ENCODE measurements around the gene CLEC18B.
A peak's percentile ranks its signal among the peaks of the same experiment; 100 is the strongest.
"Not testable (repeated sequence)": the region's sequence is repeated elsewhere in the genome, so short reads cannot be mapped to it uniquely, and the experiment has no call there.

Gene CLEC18B

DNA sequence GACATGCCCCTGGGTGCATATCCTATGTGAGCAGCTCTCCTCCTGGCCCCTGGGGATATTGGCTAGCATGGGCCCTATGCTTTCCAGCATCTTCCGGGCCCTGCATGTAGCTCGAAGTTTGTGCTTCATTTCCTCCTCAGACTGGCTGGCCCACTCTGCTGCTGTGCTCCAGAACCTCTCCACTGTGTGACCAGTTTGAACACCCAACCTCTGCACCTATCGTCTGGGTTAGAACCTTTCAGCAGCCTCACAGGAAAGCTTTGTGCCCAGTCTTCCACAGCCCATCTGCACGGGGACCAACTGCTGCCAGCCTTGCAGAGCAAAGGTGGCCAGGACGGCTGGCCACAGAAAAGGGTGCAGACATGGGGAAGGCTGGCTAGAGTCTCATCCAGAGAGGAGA is 10.2 kb upstream of the CLEC18B start:
- TF ChIP-seq, protein P1, sequence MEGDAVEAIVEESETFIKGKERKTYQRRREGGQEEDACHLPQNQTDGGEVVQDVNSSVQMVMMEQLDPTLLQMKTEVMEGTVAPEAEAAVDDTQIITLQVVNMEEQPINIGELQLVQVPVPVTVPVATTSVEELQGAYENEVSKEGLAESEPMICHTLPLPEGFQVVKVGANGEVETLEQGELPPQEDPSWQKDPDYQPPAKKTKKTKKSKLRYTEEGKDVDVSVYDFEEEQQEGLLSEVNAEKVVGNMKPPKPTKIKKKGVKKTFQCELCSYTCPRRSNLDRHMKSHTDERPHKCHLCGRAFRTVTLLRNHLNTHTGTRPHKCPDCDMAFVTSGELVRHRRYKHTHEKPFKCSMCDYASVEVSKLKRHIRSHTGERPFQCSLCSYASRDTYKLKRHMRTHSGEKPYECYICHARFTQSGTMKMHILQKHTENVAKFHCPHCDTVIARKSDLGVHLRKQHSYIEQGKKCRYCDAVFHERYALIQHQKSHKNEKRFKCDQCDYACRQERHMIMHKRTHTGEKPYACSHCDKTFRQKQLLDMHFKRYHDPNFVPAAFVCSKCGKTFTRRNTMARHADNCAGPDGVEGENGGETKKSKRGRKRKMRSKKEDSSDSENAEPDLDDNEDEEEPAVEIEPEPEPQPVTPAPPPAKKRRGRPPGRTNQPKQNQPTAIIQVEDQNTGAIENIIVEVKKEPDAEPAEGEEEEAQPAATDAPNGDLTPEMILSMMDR (conservative IDR thresholded peaks at IDR 0.05), result no peak
- TF ChIP-seq ZFX (IDR thresholded peaks at IDR 0.05), result no peak
- no peak overlapping the region for H3K27ac ChIP-seq

DNA sequence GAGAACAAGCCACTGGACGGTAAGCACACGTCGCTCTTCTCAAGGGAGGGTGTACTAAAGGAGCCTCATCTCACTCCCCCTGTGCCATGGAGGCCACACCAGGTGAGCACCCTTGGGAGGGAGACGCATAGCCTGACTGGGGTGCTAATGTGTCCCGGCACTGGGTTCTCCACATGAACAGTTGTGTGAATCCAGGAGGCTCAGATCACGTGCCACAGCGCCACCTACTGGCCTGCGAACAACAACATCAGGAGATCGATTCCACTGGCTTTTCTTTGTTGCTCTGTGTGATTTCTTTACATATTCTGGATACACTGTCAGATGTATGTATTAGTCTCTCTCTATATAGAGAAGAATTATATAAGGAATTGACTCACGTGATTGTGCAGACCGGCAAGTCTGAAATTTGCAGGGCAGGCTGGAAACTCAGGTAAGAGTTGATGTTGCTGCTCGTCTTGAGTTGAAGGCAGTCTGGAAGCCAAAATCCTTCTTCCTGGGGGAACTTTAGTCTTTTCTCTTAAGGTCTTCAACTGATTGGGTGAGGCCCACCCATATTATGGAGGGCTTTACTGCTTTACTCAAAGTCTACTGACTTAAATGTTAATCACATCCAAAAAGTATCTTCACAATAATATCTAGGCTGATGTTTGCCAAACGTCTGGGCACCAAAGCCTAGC is 8.9 kb upstream of the CLEC18B start:
- H3K27ac ChIP-seq, result not testable (repeated sequence)
- TF ChIP-seq, protein P1 (conservative IDR thresholded peaks at IDR 0.05), result peak; percentile 91

DNA sequence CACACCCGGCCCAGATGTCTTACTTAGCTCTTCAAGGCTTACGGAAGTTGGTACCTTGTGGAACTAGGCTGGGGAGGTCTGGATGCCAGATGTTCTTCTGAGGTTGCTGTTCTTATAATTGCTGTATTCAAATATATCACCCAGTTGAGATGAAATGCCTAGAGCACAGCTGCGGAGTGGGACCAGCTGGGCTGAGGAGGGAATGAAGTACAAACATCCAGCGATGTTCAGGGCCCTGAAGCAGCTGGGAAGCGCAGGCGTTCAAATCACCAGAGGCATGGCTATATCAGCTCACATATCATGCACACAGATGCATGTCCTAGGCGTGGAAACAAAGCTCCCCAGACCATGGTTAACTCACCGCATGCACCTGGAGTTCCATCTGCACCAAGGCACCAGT is 7.2 kb upstream of the CLEC18B start:
- not testable (repeated sequence) for H3K27ac ChIP-seq

DNA sequence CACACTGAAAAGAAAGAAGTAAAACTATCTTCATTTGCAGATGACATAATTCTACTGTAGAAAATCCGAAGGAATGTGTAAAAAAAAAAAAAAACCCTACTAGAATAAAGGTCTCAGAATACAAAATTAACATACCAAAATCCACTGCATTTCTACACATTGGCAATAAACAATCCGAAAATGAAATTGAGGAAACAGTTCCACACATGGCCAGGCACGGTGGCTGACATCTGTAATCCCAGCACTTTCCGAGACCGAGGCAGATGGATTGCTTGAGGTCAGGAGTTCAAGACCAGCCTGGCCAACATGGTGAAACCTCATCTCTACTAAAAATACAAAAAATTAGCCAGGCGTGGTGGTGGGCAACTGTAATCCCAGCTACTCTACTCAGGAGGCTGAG is 4.5 kb upstream of the CLEC18B start:
- H3K27ac ChIP-seq, result not testable (repeated sequence)

GRCh38 chr16:74423721-74424120 is 2.4 kb upstream of the CLEC18B start:
- H3K27ac ChIP-seq, result not testable (repeated sequence)

DNA sequence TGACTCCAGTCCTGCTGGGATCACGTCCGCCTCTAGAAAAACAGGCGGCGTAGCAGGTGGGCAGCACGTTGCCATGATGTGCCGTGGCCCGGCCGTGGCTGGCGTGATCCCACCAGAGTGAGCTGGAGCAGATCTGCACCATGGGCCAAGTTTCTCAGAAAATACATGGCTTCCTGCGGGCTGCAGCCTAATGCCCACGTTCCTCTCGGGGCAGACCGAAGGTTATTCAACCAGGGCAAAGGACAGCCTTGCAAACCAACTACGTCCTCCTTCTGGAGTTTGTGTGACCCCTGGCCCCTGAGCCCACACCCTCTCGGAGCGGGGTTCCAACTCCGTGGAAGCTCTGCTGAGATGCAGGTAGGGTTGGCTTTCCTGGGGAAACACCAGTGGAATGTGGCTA is 808 bp upstream of the CLEC18B start:
- H3K27ac ChIP-seq, result not testable (repeated sequence)

DNA sequence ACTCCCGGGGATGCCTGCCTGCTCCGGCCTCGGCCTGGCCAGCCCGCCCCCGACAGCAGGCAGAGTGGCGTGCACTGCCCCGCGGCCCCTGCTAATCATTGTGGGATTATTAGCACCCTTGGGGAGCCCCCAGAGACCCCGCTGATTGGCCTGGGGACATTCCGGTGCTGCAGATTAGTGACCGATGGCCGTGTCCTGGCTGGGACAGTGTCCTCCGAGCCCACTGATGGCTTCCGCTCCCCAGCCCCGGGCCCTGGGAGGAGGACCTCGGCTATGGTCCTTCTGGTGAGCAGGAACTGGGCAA is 156 bp upstream of the CLEC18B start:
- H3K27ac ChIP-seq, result not testable (repeated sequence)

DNA sequence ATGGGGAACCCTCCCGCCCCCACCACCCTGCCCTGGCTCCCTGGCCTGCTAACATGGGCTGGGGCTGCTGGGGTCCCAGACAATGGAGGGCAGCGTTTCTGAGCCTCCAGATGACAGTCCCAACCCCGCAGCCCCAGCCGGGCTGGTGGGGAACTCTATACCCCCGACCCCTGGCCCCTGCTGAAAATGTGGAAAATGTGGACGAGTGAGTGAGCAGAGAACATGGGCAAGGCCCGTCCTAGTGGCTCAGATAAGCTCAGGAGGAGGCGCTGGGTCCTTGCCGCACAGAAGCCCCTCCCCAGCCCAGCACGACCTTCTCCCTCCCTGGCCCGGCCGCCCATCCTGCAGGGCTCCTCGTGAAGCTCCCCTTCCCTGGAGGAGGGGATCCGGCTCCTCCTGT is 1.5 kb downstream of the CLEC18B start:
- not testable (repeated sequence) for H3K27ac ChIP-seq

DNA sequence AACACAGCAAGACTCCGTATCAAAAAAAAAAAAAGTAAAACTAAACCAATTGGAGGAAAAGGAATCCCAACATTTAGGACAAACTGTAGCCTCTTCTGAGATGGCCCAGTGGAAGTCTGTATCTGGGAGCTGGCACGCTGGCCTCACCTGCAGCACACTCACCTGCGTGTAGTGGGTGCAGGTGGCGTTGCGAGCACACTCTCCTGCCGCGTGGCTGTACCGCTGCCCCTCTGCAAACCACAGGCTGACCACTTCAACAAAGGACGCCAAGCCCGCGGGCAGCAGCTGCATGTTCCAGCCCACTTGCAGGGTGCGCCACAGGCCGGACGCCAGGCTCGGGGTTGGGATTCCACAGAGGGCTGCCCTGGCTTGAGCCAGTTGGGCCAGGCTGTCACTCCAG is 3.4 kb downstream of the CLEC18B start:
- not testable (repeated sequence) for H3K27ac ChIP-seq

GRCh38 chr16:74413920-74414319 is 7.4 kb downstream of the CLEC18B start:
- not testable (repeated sequence) for H3K27ac ChIP-seq

DNA sequence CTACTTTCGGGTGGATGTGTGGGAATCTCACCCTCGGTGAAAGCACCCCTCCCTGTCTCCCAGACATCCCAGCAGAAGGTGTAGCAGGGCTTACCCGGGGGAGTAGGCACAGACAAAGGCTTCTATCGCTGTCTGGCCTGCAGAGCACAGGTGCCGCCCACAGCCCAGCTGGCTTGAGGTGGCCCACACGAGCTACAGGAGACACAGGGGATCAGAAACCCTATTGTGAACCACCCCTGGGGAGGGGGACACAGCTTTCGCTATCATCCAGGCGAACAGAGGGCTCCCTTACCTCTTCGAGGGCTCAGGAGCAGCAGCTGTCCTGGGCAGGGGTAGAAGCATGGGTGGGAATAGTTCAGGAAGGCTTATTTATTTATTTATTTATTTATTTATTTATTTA is 7.8 kb downstream of the CLEC18B start:
- H3K27ac ChIP-seq, result not testable (repeated sequence)

DNA sequence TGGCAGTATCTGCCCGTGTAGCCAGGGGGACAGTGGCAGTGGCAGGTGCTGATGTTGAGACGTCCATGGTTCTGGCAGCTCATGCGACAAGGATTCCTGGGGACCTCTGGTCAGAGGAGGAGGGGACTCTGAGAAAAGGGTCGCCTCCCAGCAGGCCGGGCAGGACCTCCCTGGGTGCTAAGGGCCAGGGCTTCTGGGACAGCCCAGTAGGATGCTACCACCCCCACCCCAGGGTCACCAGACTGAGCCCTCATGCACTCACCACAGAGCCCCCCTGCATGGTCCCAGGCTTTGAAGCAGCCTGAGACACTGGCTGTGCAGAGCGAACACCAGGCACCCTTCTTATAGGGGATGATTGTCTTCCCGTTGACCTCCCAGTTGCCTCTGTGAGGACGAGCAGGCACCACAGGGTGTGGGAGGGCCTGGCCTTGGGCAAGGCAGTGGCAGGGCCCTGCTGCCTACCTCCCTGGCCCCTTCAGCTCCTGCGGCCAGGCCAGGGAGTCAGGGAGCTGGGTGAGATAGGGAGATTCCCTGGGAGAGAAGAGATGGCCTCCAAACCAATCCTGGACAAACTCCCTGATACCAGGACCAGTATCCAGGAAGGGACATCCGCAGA is 8.4 kb downstream of the CLEC18B start:
- not testable (repeated sequence) for H3K27ac ChIP-seq

- not testable (repeated sequence) for H3K27ac ChIP-seq
These were observed 9.0 kb downstream of the CLEC18B start for GRCh38 chr16:74412138-74412774.

DNA sequence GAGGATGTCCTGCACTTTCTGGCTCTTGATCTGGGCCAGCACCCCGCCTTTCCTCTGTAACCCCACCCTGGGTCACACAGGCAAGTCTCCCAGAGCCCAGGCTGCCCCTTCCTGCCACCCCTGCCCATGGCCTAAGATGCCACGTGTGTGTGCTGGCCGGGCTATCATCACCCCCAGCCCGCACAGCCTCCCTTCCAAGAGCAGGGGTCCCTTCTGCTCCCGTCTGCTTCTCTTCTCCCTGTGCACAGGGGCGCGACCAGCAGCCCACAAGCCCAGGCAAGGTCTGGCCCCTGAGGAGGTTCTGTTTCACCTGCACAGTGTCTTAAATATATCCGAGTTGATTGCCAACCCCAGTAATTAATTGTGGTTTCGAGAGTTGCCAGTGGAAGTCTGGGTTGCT is 10.3 kb downstream of the CLEC18B start:
- not testable (repeated sequence) for H3K27ac ChIP-seq

DNA sequence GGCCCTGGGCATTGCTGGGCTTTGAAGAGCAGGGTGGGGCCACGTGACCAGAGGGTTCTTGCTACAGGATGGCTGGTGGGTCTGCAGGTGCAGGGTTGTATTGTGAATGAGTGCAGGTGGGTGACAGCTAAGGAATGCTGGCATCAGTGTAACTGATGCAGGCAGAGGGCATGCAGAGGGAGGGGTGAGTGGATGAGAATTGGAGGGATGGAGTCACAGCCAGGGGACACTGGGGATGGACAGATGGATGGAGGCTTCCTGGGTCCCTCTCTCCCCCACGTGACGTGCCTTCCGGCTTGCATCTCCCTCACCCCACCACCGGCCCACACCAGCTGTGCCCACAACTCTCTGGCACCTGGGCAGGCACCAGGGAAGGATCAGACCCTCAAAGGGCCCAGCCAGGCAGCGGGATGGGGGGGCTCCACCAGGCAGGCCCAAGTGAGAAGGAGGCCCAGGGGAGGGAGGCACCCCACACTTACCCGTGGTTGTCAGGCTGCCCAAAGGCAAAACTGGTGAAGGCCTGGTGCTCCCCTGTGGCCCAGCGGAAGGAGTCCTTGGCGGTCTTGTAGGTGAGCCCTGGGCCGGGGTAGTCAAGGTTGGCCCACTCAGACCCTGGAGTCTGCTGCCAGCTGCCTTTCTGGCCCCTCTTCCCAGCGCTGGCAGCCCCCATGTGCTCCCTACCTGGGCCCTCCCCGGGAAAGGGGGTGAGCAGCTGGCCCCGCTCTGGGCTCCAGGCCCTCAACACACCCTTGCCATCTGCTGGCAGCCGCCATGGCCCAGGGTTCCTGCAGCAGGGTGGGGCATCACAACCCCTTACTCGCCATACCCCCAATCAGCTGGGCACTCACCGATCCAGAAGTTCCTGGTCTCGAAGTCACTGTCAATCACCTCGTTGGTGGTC is 11.0 kb downstream of the CLEC18B start:
- H3K27ac ChIP-seq, result not testable (repeated sequence)

DNA sequence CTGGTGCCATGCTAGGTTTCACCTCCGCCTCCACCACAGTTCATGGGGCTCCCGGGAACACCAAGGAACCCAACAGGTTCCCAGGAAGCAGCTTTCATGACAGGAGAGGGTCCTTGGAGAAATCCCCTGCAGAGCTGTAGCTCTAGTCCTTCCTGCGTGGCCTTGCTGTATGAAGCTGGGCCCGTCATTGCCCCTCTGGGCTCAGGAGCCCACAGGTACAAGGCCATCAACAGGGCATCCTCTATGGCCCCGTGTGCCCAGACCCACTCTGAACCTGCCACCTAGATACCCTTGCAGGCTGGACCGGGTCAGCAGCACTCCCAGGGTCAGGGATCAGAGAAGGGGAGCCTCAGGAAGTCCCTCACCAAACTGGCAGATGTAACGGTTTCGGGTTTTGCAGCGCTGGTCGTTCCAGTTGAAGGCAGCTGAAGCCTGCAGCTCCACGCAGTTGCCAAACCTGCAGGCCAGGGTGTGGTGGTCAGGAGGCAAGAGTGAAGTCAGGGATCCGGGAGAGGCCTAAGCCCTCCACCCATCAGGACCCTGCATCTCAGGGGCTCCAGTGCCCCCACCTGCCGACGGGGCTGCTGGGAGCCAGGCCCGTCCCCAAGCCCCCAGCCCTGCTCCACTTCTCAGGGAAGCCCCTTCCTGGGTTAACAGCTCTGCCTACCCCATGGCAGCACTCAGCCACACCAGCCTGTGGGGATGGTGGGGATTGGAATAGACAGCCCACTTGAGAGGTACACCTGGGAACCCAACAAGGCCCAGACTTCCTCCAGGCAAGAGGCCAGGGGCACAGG is 11.9 kb downstream of the CLEC18B start:
- H3K27ac ChIP-seq, result not testable (repeated sequence)

- not testable (repeated sequence) for H3K27ac ChIP-seq
These were observed 13.9 kb downstream of the CLEC18B start for GRCh38 chr16:74407362-74407705.

DNA sequence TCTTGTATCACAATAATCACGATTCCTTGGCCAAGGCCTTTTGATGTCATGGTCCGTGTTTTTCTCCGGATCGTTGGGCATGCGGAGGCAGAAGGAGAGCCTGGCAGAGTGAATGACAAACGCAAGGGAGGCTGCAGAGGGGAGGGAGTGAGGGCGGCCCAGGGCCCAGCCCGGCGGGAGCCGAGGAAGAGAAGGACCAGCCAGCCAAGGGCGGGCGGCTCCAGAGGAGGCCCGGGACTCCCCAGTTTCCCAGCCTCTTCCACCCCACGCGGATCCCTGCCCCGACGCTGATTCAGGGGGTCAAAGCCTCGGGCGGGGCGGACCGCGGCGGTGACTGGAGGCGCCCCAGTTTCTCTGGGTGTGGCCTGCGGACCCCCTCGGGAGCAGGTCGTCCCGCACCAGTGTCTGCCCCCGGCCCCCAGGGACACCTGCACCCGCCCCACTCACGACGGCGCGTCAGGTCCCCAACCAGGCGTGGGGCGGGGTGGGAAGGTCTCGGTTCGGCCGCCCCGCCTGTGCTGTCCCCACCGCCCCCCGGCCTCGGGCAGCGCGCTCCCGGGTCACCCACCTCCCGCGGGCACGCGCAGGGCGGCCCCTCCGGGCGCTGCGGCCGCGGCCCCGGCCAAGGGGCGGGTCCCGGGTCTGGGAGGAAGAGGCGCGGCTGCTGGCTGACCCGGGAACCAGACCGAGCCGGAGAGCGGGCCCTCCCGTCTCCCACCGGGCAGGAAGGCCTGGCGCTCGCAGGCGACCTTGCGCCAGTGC is 14.5 kb downstream of the CLEC18B start:
- H3K27ac ChIP-seq, result not testable (repeated sequence)

Measured in C4-2B (cell line).